HT1080 (cell line): Measurements from ENCODE around the gene ADGRL2. TPM values are rescaled to one million over a fixed set of nuclear protein-coding genes. Genes with fewer than 3 reads are reported as not detected.

ENCODE experiments used
- DNase-seq: peaks from one replicate; pipeline ENCODE4 v3.0.0-alpha.2; 2015; ENCODE audit warnings: low read depth
- total RNA-seq: library from RNA; depleted of rRNA; stranded (reverse); fragments of >200 nt; shearing (Covaris generic); gene quantifications from 2 replicates; pipeline ENCODE4 v1.2.3, GENCODE V29; 2014

Gene ADGRL2
- total RNA-seq, 1 experiment from 2014 or later: 27.2 TPM

- no peak for DNase-seq
These were observed 175.8 kb downstream of the ADGRL2 start for GRCh38 chr1:81976539-81976938.

- DNase-seq: no peak
These were observed 178.2 kb downstream of the ADGRL2 start for GRCh38 chr1:81978945-81979344.

GRCh38 chr1:81982523-81982922, 181.8 kb downstream of the ADGRL2 start:
- no peak for DNase-seq

- DNase-seq: no peak
These were observed 188.8 kb downstream of the ADGRL2 start for GRCh38 chr1:81989524-81989923.

GRCh38 chr1:81990241-81990640, 189.5 kb downstream of the ADGRL2 start:
- no peak for DNase-seq

- no peak for DNase-seq
These were observed 197.4 kb downstream of the ADGRL2 start for GRCh38 chr1:81998165-81998564.

GRCh38 chr1:81999364-81999763, 198.6 kb downstream of the ADGRL2 start:
- no peak for DNase-seq

GRCh38 chr1:82000221-82000620, 199.5 kb downstream of the ADGRL2 start:
- no peak for DNase-seq

- no peak for DNase-seq
These were observed 200.6 kb downstream of the ADGRL2 start for GRCh38 chr1:82001345-82001744.

- DNase-seq: no peak
These were observed 207.1 kb downstream of the ADGRL2 start for GRCh38 chr1:82007804-82008203.

GRCh38 chr1:82013702-82014101, 213.0 kb downstream of the ADGRL2 start:
- DNase-seq: no peak

GRCh38 chr1:82015444-82015843, 214.7 kb downstream of the ADGRL2 start:
- no peak for DNase-seq

- DNase-seq: no peak
These were observed 217.6 kb downstream of the ADGRL2 start for GRCh38 chr1:82018319-82018718.

- DNase-seq: no peak
These were observed 218.8 kb downstream of the ADGRL2 start for GRCh38 chr1:82019508-82019907.

- DNase-seq: no peak
These were observed 230.1 kb downstream of the ADGRL2 start for GRCh38 chr1:82030830-82031229.

- no peak for DNase-seq
These were observed 231.3 kb downstream of the ADGRL2 start for GRCh38 chr1:82032068-82032467.

GRCh38 chr1:82034812-82035211, 234.1 kb downstream of the ADGRL2 start:
- peak; percentile 4 for DNase-seq
